ENCODE results near the gene KPTN. TPM values are rescaled to one million over a fixed set of nuclear protein-coding genes. Genes with fewer than 3 reads are reported as not detected.

KPTN gene
- total RNA-seq, 1 experiment from 2014 or later: 23.8 TPM

GRCh38 chr19:47506459-47506858, 22.4 kb upstream of the KPTN start:
- RAD21 ChIA-PET (ENCODE audit: low non-redundant PET in 1 of 2, low total read pairs in 2 of 2, uncharacterized antibody in 2 of 2, unreplicated experiment in 2 of 2): no interaction called here
- H3K4me1 ChIP-seq (ENCODE audit: control insufficient read depth in 1 of 2, insufficient read depth in 2 of 2, low read length in 2 of 2): no peaks in the 10 kb centered on the region
- H3K9me2 ChIP-seq (ENCODE audit: insufficient read depth): no peaks in the 10 kb centered on the region
- intact Hi-C loops (cut with micrococcal nuclease): no loop called here
- CTCF ChIA-PET: no interaction called here
- H3K27ac ChIP-seq (ENCODE audit: low read depth, low read length): no peak overlapping the region
- no TSS peak for BruUV-seq (replicated peaks)
- H4K20me1 ChIP-seq (ENCODE audit: insufficient read depth): no peaks in the 10 kb centered on the region
- DNase-seq (ENCODE audit: low read depth, low spot score): no peak
- H2AFZ ChIP-seq (ENCODE audit: low read depth, low read length, poor library complexity, severe bottlenecking): no peak overlapping the region
- H3K4me3 ChIP-seq (replicated peaks in 1 of 2; ENCODE audit: low read depth in 1 of 2, low read length in 2 of 2): no peak overlapping the region
- no peak overlapping the region for H3K4me2 ChIP-seq (ENCODE audit: low read length)
- no peak for TF ChIP-seq CTCF (IDR thresholded peaks at IDR 0.05 in 2 of 3, conservative IDR thresholded peaks at IDR 0.05 in 1 of 3; ENCODE audit: borderline replicate concordance in 1 of 3, insufficient read depth in 1 of 3, low read depth in 2 of 3, low read length in 2 of 3)
- TF ChIP-seq CEBPB (IDR thresholded peaks at IDR 0.05; ENCODE audit: low read depth): no peak
- no peak for TF ChIP-seq EZH2 (IDR thresholded peaks at IDR 0.05)
- TF ChIP-seq, protein P1, sequence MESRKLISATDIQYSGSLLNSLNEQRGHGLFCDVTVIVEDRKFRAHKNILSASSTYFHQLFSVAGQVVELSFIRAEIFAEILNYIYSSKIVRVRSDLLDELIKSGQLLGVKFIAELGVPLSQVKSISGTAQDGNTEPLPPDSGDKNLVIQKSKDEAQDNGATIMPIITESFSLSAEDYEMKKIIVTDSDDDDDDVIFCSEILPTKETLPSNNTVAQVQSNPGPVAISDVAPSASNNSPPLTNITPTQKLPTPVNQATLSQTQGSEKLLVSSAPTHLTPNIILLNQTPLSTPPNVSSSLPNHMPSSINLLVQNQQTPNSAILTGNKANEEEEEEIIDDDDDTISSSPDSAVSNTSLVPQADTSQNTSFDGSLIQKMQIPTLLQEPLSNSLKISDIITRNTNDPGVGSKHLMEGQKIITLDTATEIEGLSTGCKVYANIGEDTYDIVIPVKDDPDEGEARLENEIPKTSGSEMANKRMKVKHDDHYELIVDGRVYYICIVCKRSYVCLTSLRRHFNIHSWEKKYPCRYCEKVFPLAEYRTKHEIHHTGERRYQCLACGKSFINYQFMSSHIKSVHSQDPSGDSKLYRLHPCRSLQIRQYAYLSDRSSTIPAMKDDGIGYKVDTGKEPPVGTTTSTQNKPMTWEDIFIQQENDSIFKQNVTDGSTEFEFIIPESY (IDR thresholded peaks at IDR 0.05; ENCODE audit: extremely low read depth, insufficient replicate concordance, low read length): no peak
- TF ChIP-seq ELF1 (IDR thresholded peaks at IDR 0.05; ENCODE audit: borderline replicate concordance, low read depth): no peak
- TF ChIP-seq, protein P2, sequence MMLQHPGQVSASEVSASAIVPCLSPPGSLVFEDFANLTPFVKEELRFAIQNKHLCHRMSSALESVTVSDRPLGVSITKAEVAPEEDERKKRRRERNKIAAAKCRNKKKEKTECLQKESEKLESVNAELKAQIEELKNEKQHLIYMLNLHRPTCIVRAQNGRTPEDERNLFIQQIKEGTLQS (IDR thresholded peaks at IDR 0.05): no peak
- TF ChIP-seq POLR2AphosphoS5 (IDR thresholded peaks at IDR 0.05; ENCODE audit: low read depth, low read length): no peak
- no peak for TF ChIP-seq TCF7L2 (IDR thresholded peaks at IDR 0.05; ENCODE audit: borderline replicate concordance, extremely low read depth, insufficient read depth, insufficient read length)
- no peak for TF ChIP-seq SIN3A (IDR thresholded peaks at IDR 0.05; ENCODE audit: low read depth)
- no peak for TF ChIP-seq MAX (IDR thresholded peaks at IDR 0.05)
- no peak for TF ChIP-seq SRF (IDR thresholded peaks at IDR 0.05; ENCODE audit: low read depth)
- TF ChIP-seq, protein P3, sequence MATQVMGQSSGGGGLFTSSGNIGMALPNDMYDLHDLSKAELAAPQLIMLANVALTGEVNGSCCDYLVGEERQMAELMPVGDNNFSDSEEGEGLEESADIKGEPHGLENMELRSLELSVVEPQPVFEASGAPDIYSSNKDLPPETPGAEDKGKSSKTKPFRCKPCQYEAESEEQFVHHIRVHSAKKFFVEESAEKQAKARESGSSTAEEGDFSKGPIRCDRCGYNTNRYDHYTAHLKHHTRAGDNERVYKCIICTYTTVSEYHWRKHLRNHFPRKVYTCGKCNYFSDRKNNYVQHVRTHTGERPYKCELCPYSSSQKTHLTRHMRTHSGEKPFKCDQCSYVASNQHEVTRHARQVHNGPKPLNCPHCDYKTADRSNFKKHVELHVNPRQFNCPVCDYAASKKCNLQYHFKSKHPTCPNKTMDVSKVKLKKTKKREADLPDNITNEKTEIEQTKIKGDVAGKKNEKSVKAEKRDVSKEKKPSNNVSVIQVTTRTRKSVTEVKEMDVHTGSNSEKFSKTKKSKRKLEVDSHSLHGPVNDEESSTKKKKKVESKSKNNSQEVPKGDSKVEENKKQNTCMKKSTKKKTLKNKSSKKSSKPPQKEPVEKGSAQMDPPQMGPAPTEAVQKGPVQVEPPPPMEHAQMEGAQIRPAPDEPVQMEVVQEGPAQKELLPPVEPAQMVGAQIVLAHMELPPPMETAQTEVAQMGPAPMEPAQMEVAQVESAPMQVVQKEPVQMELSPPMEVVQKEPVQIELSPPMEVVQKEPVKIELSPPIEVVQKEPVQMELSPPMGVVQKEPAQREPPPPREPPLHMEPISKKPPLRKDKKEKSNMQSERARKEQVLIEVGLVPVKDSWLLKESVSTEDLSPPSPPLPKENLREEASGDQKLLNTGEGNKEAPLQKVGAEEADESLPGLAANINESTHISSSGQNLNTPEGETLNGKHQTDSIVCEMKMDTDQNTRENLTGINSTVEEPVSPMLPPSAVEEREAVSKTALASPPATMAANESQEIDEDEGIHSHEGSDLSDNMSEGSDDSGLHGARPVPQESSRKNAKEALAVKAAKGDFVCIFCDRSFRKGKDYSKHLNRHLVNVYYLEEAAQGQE (IDR thresholded peaks at IDR 0.05; ENCODE audit: low read depth): no peak
- POLR2A ChIA-PET: no interaction called here
- H3K36me3 ChIP-seq (ENCODE audit: control insufficient read depth in 1 of 2, insufficient read depth in 2 of 2, low read length in 2 of 2): no peaks in the 10 kb centered on the region
- no peaks in the 10 kb centered on the region for H3K9me3 ChIP-seq (ENCODE audit: control insufficient read depth in 1 of 2, insufficient read depth in 1 of 2, low read depth in 1 of 2, low read length in 2 of 2)
- peaks cover 25% of the 10 kb centered on the region for H3K79me2 ChIP-seq (ENCODE audit: insufficient read depth, low read length)
- no peak overlapping the region for H3K9ac ChIP-seq (ENCODE audit: low read length)
- no peak for ATAC-seq
- no peaks in the 10 kb centered on the region for H3K27me3 ChIP-seq (ENCODE audit: insufficient read depth, low read length)

All from HCT116 (cell line).